SK-MEL-5 (cell line): ENCODE measurements around the gene PSMD5. TPM values are rescaled to one million over a fixed set of nuclear protein-coding genes. Genes with fewer than 3 reads are reported as not detected.

ENCODE experiments used
- DNase-seq: peaks from one replicate; pipeline ENCODE4 v3.0.0-alpha.2; 2016; ENCODE audit warnings: low read depth, low spot score
- in situ Hi-C: cut with HindIII; loops from 2 replicates; pipeline ENCODE4 v1.10.0; 2016; ENCODE audit warnings: low sequenced_read_pairs, high pct_unique_total_duplicates, low pct_unique_long_range_greater_than_20kb
- total RNA-seq: library from RNA; depleted of rRNA; stranded (reverse); fragments of >200 nt; shearing (Covaris generic); gene quantifications from 2 replicates; pipeline ENCODE4 v1.2.3, GENCODE V29; 2014; rRNA removed

Gene PSMD5
- total RNA-seq, 1 experiment from 2014 or later, result 23.9 TPM

- in situ Hi-C loops, result no loop called here
- peak; percentile 31 for DNase-seq
Measured at GRCh38 chr9:120783602-120784047, 59.1 kb downstream of the PSMD5 start.

- in situ Hi-C loops, result no loop called here
Measured at GRCh38 chr9:120781236-120781635, 61.5 kb downstream of the PSMD5 start.

GRCh38 chr9:120780367-120780766 lies 62.4 kb downstream of the PSMD5 start:
- no peak for DNase-seq
- in situ Hi-C loops, result no loop called here

More at GRCh38 chr9:120781236-120781635, 61.5 kb downstream of the PSMD5 start:
- DNase-seq, result no peak

GRCh38 chr9:120779227-120779626 lies 63.5 kb downstream of the PSMD5 start:
- DNase-seq, result no peak
- in situ Hi-C loops, result no loop called here

GRCh38 chr9:120778758-120779157 lies 64.0 kb downstream of the PSMD5 start:
- DNase-seq, result no peak
- in situ Hi-C loops, result no loop called here

- in situ Hi-C loops, result no loop called here
- DNase-seq, result no peak
Measured at GRCh38 chr9:120777229-120777628, 65.5 kb downstream of the PSMD5 start.

GRCh38 chr9:120776788-120777187 lies 65.9 kb downstream of the PSMD5 start:
- in situ Hi-C loops, result no loop called here
- no peak for DNase-seq

GRCh38 chr9:120775859-120776258 lies 66.9 kb downstream of the PSMD5 start:
- DNase-seq, result no peak
- in situ Hi-C loops, result no loop called here

GRCh38 chr9:120774719-120775118 lies 68.0 kb downstream of the PSMD5 start:
- DNase-seq, result peak; percentile 15
- in situ Hi-C loops, result no loop called here

GRCh38 chr9:120773256-120773655 lies 69.5 kb downstream of the PSMD5 start:
- in situ Hi-C loops, result no loop called here
- DNase-seq, result no peak

- no peak for DNase-seq
- in situ Hi-C loops, result no loop called here
Measured at GRCh38 chr9:120770931-120771330, 71.8 kb downstream of the PSMD5 start.

GRCh38 chr9:120768886-120769285 lies 73.8 kb downstream of the PSMD5 start:
- in situ Hi-C loops, result no loop called here
- DNase-seq, result no peak

GRCh38 chr9:120768247-120768646 lies 74.5 kb downstream of the PSMD5 start:
- no peak for DNase-seq
- in situ Hi-C loops, result no loop called here

- in situ Hi-C loops, result no loop called here
- DNase-seq, result no peak
Measured at GRCh38 chr9:120767451-120767850, 75.3 kb downstream of the PSMD5 start.

Other genes with a start within 250 kb of the PSMD5 start
- gene MEGF9, start 128.5 kb downstream of the PSMD5 start, total RNA-seq, result 23.6 and 24.1 TPM in 2 replicates
- 26.4 and 30.7 TPM in 2 replicates for gene FBXW2, start 49.5 kb downstream of the PSMD5 start, total RNA-seq
- gene PHF19, start 34.3 kb upstream of the PSMD5 start, total RNA-seq, result 19.0 and 23.9 TPM in 2 replicates
- gene TRAF1, start 83.9 kb upstream of the PSMD5 start, total RNA-seq, result 0.32 and 0.51 TPM in 2 replicates
- gene C5, start 207.4 kb upstream of the PSMD5 start, total RNA-seq, result 1.8 and 1.9 TPM in 2 replicates
- gene CNTRL, start 232.0 kb upstream of the PSMD5 start, total RNA-seq, result 27.2 and 28.9 TPM in 2 replicates